PC-9 (cell line): ENCODE measurements around the gene ZMYND11. TPM values are rescaled to one million over a fixed set of nuclear protein-coding genes. Genes with fewer than 3 reads are reported as not detected.

ENCODE experiments used
- BruUV-seq: library from RNA; stranded (reverse); fragments of 400-500 nt; replicated peaks from 2 replicates; lab custom pipeline; 2021; lab: Mats Ljungman, UMichigan
- CTCF ChIA-PET: fragments of 300-600 bp; sonication (Branson Sonifier 250); formaldehyde crosslinking; loops from one replicate; lab custom pipeline; 2022; ENCODE audit warnings: antibody characterized with exemption; lab: Charles Lee
- POLR2A ChIA-PET: fragments of 300-600 bp; sonication (Branson Sonifier 250); formaldehyde crosslinking; loops from one replicate; lab custom pipeline; 2022; ENCODE audit warnings: antibody characterized with exemption; ENCODE audit not compliant: unreplicated experiment; lab: Charles Lee
- DNase-seq, 2 experiments: peaks; one replicate each; pipeline versions ENCODE4 v3.0.0 to v3.0.0-alpha.2; 2015 to 2022; ENCODE audit warnings: mixed read lengths in 1 of 2
- H2AFZ ChIP-seq: fragments of 200-600 bp; sonication (generic); 2 replicates; pipeline ENCODE4 v1.8.1; 2017; ENCODE audit warnings: antibody characterized with exemption
- H3F3A ChIP-seq: fragments of 200-600 bp; sonication (generic); 2 replicates; pipeline ENCODE4 v1.8.1; 2017; ENCODE audit warnings: antibody characterized with exemption, mild to moderate bottlenecking, low read depth; ENCODE audit not compliant: insufficient read depth
- H3K27ac ChIP-seq: fragments of 200-600 bp; sonication (generic); 2 replicates; pipeline ENCODE4 v1.6.1; 2016; ENCODE audit warnings: mixed run types
- H3K27me3 ChIP-seq: fragments of 200-600 bp; sonication (generic); 2 replicates; pipeline ENCODE4 v1.6.1; 2016; ENCODE audit warnings: low read depth, mixed run types; ENCODE audit not compliant: insufficient read depth
- H3K36me3 ChIP-seq: fragments of 200-600 bp; sonication (generic); 2 replicates; pipeline ENCODE4 v1.6.1; 2016; ENCODE audit warnings: low read depth, mixed run types
- H3K4me1 ChIP-seq: fragments of 200-600 bp; sonication (generic); replicated peaks from 2 replicates; pipeline ENCODE4 v1.6.1; 2016; ENCODE audit warnings: mixed run types; ENCODE audit not compliant: insufficient read depth
- H3K4me2 ChIP-seq: fragments of 200-600 bp; sonication (generic); 2 replicates; pipeline ENCODE4 v1.6.1; 2017; ENCODE audit warnings: mixed run types
- H3K4me3 ChIP-seq: fragments of 200-600 bp; sonication (generic); 2 replicates; pipeline ENCODE4 v1.6.1; 2016; ENCODE audit warnings: mixed run types
- H3K79me2 ChIP-seq: fragments of 200-600 bp; sonication (generic); 2 replicates; pipeline ENCODE4 v1.6.1; 2017; ENCODE audit warnings: low read depth, mixed run types
- H3K9me2 ChIP-seq: fragments of 200-600 bp; sonication (generic); 2 replicates; pipeline ENCODE4 v1.8.1; 2017; ENCODE audit warnings: mild to moderate bottlenecking; ENCODE audit not compliant: insufficient read depth
- H3K9me3 ChIP-seq: fragments of 200-600 bp; sonication (generic); 2 replicates; pipeline ENCODE4 v1.8.1; 2016; ENCODE audit warnings: low read depth; ENCODE audit not compliant: insufficient read depth
- H4K20me1 ChIP-seq: fragments of 200-600 bp; sonication (generic); 2 replicates; pipeline ENCODE4 v1.8.1; 2017; ENCODE audit not compliant: insufficient read depth
- CTCF ChIP-seq: fragments of 200-600 bp; sonication (generic); conservative IDR thresholded peaks from 2 replicates; pipeline ENCODE4 v1.6.1; 2017; ENCODE audit warnings: mixed run types, antibody characterized with exemption, mild to moderate bottlenecking, moderate library complexity
- EZH2 ChIP-seq: fragments of 200-600 bp; sonication (generic); IDR thresholded peaks from 2 replicates; pipeline ENCODE4 v1.8.0; 2017; ENCODE audit warnings: antibody characterized with exemption, low read depth
- intact Hi-C: fragments of 100-400 bp; cut with micrococcal nuclease; formaldehyde crosslinking; loops from one replicate; pipeline ENCODE4 v1.10.0; 2022; ENCODE audit not compliant: unreplicated experiment
- total RNA-seq: library from RNA; stranded (reverse); gene quantifications from 2 replicates; pipeline ENCODE4 v1.2.3, GENCODE V29; 2021

Gene ZMYND11
- total RNA-seq, 1 experiment from 2014 or later = 51.7 TPM

- Histone ChIP-seq H3K4me2 (no peak overlapping the region), H3K79me2 (no peaks in the 10 kb centered on the region), H3K9me3 (no peaks in the 10 kb centered on the region), H3F3A (no peaks in the 10 kb centered on the region), H3K4me1 (no peaks in the 10 kb centered on the region), H4K20me1 (no peaks in the 10 kb centered on the region), H3K4me3 (no peak overlapping the region), H3K9me2 (no peaks in the 10 kb centered on the region), H3K36me3 (no peaks in the 10 kb centered on the region), H2AFZ (no peak overlapping the region), H3K27me3 (no peaks in the 10 kb centered on the region), H3K27ac (no peak overlapping the region)
- intact Hi-C loops = no loop called here
- TF ChIP-seq EZH2 (no peak), CTCF (no peak)
- ChIA-PET CTCF (no interaction called here), POLR2A (no interaction called here)
- no peak for DNase-seq
- no TSS peak for BruUV-seq
Measured at GRCh38 chr10:200405-200804, 65.2 kb downstream of the ZMYND11 start.

DNA sequence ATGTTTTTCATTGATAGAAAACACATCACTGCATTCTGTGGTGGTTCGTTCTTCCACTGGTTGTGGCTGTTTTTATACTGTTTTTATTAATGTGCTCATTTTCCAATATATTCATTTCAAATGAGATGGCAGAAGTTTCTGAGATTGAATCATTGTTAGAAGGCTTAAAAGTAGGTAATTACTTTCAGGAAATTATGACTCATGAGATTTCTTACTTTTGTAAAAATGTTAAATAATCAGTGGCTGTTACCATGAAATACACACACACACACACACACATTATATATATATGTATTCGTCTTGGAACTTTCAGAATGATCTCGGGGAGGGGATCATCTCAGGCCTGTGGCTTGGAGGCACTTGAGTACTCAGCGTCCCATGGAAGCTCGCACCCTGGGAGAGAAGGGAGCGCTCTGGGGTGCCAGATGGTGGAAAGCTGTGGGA is 66.1 kb downstream of the ZMYND11 start:
- no peak overlapping the region for H2AFZ ChIP-seq
- no peaks in the 10 kb centered on the region for H4K20me1 ChIP-seq
- no peak overlapping the region for H3K27ac ChIP-seq
- intact Hi-C loops = no loop called here
- TF ChIP-seq CTCF = no peak
- TF ChIP-seq EZH2 = no peak
- CTCF ChIA-PET = no interaction called here
- no peaks in the 10 kb centered on the region for H3K4me1 ChIP-seq
- POLR2A ChIA-PET = no interaction called here
- no peak for DNase-seq
- H3K27me3 ChIP-seq = no peaks in the 10 kb centered on the region
- no peak overlapping the region for H3K4me3 ChIP-seq
- no peaks in the 10 kb centered on the region for H3K9me2 ChIP-seq
- H3K4me2 ChIP-seq = no peak overlapping the region
- H3K79me2 ChIP-seq = no peaks in the 10 kb centered on the region
- H3K9me3 ChIP-seq = no peaks in the 10 kb centered on the region
- no TSS peak for BruUV-seq
- H3K36me3 ChIP-seq = no peaks in the 10 kb centered on the region
- no peaks in the 10 kb centered on the region for H3F3A ChIP-seq

GRCh38 chr10:208616-209015 is 73.4 kb downstream of the ZMYND11 start:
- H3K79me2 ChIP-seq = no peaks in the 10 kb centered on the region
- H3K27me3 ChIP-seq = no peaks in the 10 kb centered on the region
- intact Hi-C loops = no loop called here
- H3F3A ChIP-seq = no peaks in the 10 kb centered on the region
- no peak for DNase-seq
- H3K4me3 ChIP-seq = no peak overlapping the region
- H3K4me2 ChIP-seq = no peak overlapping the region
- no peaks in the 10 kb centered on the region for H3K4me1 ChIP-seq
- no peak overlapping the region for H3K27ac ChIP-seq
- H2AFZ ChIP-seq = no peak overlapping the region
- ChIA-PET CTCF (no interaction called here), POLR2A (no interaction called here)
- H3K9me2 ChIP-seq = no peaks in the 10 kb centered on the region
- BruUV-seq = no TSS peak
- H4K20me1 ChIP-seq = 0 out of 2 replicates have a peak, but pooled peaks cover 3% of the 10 kb centered on the region
- H3K9me3 ChIP-seq = no peaks in the 10 kb centered on the region
- TF ChIP-seq EZH2 = no peak
- TF ChIP-seq CTCF = no peak
- no peaks in the 10 kb centered on the region for H3K36me3 ChIP-seq
